ENCODE data around the gene KIF6. TPM values are rescaled to one million over a fixed set of nuclear protein-coding genes. Genes with fewer than 3 reads are reported as not detected.

The KIF6 gene
- total RNA-seq, 4 donors from 2014 or later: 0.19 to 0.38 TPM; not detected in 2

GRCh38 chr6:39696986-39697788 lies 28.0 kb downstream of the KIF6 start:
- DNase-seq (ENCODE audit: low spot score): no peak
- no peak for ATAC-seq (ENCODE audit: low FRiP score)

DNA sequence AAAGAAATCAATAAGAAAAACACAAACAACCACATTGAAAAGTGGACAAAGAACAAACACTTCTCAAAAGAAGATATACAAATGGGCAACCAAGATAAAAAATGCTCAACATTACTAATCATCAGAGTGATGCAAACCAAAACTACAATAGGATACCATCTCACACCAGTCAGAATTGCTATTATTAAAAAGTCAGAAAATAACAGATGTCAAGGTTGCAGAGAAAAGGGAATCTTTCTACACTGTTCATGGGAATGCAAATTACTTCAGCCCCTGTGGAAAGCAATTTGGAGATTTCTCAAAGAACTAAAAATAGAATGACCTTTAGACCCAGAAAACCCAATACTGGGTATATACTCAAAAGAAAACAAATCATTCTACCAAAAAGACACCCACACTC lies 29.8 kb downstream of the KIF6 start:
- ATAC-seq (ENCODE audit: low FRiP score) (no peak), DNase-seq (ENCODE audit: low spot score) (no peak)
- no peak for TF ChIP-seq CTCF (IDR thresholded peaks at IDR 0.05)

More at GRCh38 chr6:39696986-39697788, 28.0 kb downstream of the KIF6 start:
- TF ChIP-seq CTCF (IDR thresholded peaks at IDR 0.05): no peak

GRCh38 chr6:39693206-39693605 lies 32.0 kb downstream of the KIF6 start:
- no peak for TF ChIP-seq CTCF (IDR thresholded peaks at IDR 0.05)
- no peak for DNase-seq (ENCODE audit: low spot score)
- no peak for ATAC-seq (ENCODE audit: low FRiP score)

GRCh38 chr6:39688494-39688893 lies 36.7 kb downstream of the KIF6 start:
- no peak for DNase-seq (ENCODE audit: low spot score)
- no peak for TF ChIP-seq CTCF (IDR thresholded peaks at IDR 0.05)
- ATAC-seq (ENCODE audit: low FRiP score): no peak

DNA sequence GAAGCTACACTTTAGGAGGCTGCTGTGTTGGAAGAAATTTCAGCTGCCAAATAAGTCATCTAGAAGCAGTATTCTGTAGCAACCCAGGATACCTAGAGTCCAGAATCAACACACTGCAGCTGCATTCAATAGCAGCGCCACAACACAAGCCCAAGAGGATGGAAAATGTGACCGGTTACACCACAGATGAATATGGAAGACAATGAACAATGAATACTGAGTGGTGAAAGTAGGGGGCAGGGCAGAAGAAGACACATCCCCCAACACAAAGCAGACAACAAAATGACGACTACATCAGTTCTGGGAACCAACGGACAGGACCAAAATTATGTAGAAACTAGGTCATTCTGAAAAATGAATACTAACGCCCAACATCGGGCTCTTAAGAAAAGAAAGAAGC lies 38.2 kb downstream of the KIF6 start:
- ATAC-seq (ENCODE audit: low FRiP score): no peak
- no peak for TF ChIP-seq CTCF (IDR thresholded peaks at IDR 0.05)
- no peak for DNase-seq (ENCODE audit: low spot score)

- DNase-seq (ENCODE audit: low spot score) (no peak), ATAC-seq (ENCODE audit: low FRiP score) (no peak)
- no peak for TF ChIP-seq CTCF (IDR thresholded peaks at IDR 0.05)
Observed at GRCh38 chr6:39685938-39686337, 39.3 kb downstream of the KIF6 start.

GRCh38 chr6:39685489-39685826 lies 39.8 kb downstream of the KIF6 start:
- TF ChIP-seq CTCF (IDR thresholded peaks at IDR 0.05): no peak
- ATAC-seq (ENCODE audit: low FRiP score) (no peak), DNase-seq (ENCODE audit: low spot score) (no peak)

Measured in omental fat pad (tissue), 4 donors.